Cardiac fibroblast (primary cell): ENCODE results near the gene RNF212.
A peak's percentile ranks its signal among the peaks of the same experiment; 100 is the strongest.
"Not testable (repeated sequence)": the region's sequence is repeated elsewhere in the genome, so short reads cannot be mapped to it uniquely, and the experiment has no call there.

Experiments
- DNase-seq, 2 donors: peaks; one replicate each; pipeline versions ENCODE4 v3.0.0 to v3.0.0-alpha.2; 2010; ENCODE audit warnings: low read depth in 2 of 2
- H3K4me3 ChIP-seq, 2 donors: replicated peaks in 1 of 2; 1 replicate in 1 of 2; 2 replicates in 1 of 2; pipeline ENCODE4 v1.5.1; 2011; ENCODE audit warnings: low read depth in 2 of 2, low read length in 2 of 2, mild to moderate bottlenecking in 2 of 2, moderate library complexity in 1 of 2
- TF ChIP-seq, protein P1 (sequence below): IDR thresholded peaks from one replicate; pipeline ENCODE4 v1.5.1; 2011; ENCODE audit warnings: low read depth, mild to moderate bottlenecking, low read length, inconsistent platforms

The RNF212 gene

GRCh38 chr4:1137063-1137776, 23.9 kb upstream of the RNF212 start:
- H3K4me3 ChIP-seq, result no peak overlapping the region
- DNase-seq, result peak in 1 of 2 donors; percentile 2
- TF ChIP-seq, protein P1, sequence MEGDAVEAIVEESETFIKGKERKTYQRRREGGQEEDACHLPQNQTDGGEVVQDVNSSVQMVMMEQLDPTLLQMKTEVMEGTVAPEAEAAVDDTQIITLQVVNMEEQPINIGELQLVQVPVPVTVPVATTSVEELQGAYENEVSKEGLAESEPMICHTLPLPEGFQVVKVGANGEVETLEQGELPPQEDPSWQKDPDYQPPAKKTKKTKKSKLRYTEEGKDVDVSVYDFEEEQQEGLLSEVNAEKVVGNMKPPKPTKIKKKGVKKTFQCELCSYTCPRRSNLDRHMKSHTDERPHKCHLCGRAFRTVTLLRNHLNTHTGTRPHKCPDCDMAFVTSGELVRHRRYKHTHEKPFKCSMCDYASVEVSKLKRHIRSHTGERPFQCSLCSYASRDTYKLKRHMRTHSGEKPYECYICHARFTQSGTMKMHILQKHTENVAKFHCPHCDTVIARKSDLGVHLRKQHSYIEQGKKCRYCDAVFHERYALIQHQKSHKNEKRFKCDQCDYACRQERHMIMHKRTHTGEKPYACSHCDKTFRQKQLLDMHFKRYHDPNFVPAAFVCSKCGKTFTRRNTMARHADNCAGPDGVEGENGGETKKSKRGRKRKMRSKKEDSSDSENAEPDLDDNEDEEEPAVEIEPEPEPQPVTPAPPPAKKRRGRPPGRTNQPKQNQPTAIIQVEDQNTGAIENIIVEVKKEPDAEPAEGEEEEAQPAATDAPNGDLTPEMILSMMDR, result no peak

DNA sequence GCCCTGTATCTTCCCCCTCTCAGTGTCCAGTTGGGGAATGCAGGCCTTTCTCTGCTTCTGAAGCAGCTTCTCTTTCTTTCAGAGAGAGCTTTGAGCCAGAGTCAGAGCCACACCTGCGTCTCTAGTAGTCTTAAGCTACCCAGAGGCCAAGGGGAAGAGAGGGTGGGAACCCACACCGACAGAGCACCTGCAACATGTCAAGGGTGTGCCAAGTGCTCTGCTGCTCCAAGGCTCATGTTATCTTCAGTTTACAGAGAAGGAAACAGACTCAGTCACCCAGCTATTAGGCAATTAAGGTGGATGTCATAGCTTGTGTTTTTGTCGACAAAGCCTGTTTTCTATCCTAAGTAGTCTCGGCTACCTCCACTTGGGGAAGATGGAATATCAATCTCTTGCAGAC, 22.7 kb upstream of the RNF212 start:
- H3K4me3 ChIP-seq, result no peak overlapping the region
- peak; percentile 5 to 17 for DNase-seq
- TF ChIP-seq, protein P1, result no peak

- TF ChIP-seq, protein P1, result no peak
These were observed 19.7 kb upstream of the RNF212 start for GRCh38 chr4:1133033-1133432.

GRCh38 chr4:1130316-1131186, 17.2 kb upstream of the RNF212 start:
- no peak overlapping the region for H3K4me3 ChIP-seq
- TF ChIP-seq, protein P1, result peak; percentile 100
- DNase-seq, result peak; percentile 86 to 88

More at GRCh38 chr4:1133033-1133432, 19.7 kb upstream of the RNF212 start:
- no peak overlapping the region for H3K4me3 ChIP-seq
- no peak for DNase-seq

DNA sequence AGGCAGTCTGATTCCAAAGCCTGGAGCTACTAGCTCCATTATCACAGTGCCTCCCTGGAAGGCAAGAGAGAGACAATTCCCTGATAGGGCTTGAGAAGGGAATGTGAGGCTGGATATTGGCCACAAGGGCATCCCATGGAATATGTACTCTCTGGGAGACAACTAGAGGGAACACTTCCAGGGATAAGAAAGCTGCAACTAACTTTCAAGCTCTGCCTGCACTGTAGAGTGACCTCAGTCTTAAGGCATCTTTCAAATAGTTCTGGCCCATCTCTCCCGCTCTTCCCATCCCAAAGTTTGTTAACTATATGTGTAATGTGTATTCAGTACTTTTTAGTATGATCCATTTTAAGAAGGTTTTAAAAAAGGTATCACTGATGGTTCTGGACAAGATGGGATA, 13.1 kb upstream of the RNF212 start:
- H3K4me3 ChIP-seq, result no peak overlapping the region
- DNase-seq, result peak; percentile 3 to 18

GRCh38 chr4:1125466-1125865, 12.1 kb upstream of the RNF212 start:
- not testable (repeated sequence) for H3K4me3 ChIP-seq, DNase-seq

More for the DNA sequence above, 13.1 kb upstream of the RNF212 start:
- TF ChIP-seq, protein P1, result no peak

DNA sequence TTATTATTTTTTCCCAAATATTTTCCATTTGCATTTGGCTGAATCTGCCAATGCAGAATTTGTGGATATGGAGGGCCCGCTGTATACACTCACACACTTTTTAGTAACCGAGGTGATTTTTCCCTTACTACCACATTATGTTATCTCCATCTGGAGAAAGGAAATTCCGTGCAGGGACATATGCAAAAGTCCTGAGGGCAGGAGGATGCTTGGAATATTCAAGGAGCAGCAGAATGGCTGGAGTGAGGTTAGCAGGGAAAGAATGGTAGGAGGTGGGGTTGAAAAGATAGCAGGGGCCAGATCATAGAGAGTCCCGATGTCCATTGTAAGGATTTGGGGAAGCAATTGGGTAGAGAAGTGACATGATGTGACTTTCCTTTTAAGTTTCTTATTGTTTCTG, 11.5 kb upstream of the RNF212 start:
- TF ChIP-seq, protein P1, result no peak
- no peak overlapping the region for H3K4me3 ChIP-seq
- no peak for DNase-seq
